ENCODE results near the gene CCDC148.

Gene CCDC148

DNA sequence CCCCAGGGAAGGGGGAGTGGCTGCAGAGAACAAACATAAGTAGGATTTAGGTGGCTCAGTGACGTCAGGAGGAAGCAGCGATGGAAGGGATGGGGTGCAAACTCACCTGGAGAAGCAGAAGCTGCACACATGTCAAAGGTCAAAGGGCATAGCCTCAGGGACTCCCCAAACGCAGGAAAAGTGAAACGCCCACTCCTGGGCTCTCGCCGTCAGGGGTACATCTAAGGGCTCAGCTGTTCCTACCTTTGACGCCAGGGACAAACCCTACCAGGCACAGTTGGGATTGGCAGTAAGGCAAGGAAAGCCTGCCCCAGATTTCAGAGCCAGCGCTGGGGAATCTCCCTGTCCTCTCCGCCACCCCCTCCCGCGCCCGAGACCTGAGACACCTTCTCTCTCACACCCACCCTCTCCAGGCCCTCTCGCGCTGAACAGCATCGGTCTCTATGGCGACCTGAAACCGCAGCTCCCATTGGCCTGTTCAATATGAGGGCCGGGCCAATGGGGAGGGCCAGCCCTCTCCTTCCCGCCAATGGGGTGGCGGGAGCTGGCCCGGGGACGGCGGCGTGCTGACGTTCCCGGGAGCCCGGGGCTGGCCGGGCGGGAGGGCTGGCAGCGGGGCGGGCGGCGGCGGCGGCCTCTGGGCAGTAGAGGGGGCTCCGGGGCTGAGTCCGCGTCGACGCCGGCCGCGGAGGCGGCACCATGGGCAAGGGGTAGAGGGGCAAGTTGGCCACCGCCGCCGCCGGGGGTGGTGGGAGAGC lies at the start of gene CCDC148, which contains the start of gene PKP4:
Gene CCDC148 (minus strand): TSS at position 445 of the 758 bp plus-strand sequence. CDS start 314 bp downstream, at position 131.
Gene PKP4 (plus strand): TSS at position 644 of the 758 bp plus-strand sequence. CDS start 76,233 bp downstream, outside the sequence.
- DNase-seq (ENCODE audit: low read depth, low spot score): peak; percentile 67
- CTCF ChIA-PET: interaction anchor here (0.7 to 3.3 kb wide), 12 partner anchors 12 to 432 kb away, joined by 3 to 20 read pairs (median 4); no protein-coding TSS in a partner anchor
- TF ChIP-seq CTCF (IDR thresholded peaks at IDR 0.05; ENCODE audit: insufficient read depth, low read length, missing control alignments): peak; percentile 4
- POLR2A ChIA-PET: interaction anchor here (0.9 kb wide), 1 partner anchor 9 kb away, joined by 3 read pairs; no protein-coding TSS in a partner anchor
- H3K4me3 ChIP-seq (ENCODE audit: low read depth, low read length): peak within 1 kb of the TSS; percentile 82

GRCh38 chr2:158505448-158505934 lies 48.9 kb upstream of the CCDC148 start:
- H3K4me3 ChIP-seq (ENCODE audit: low read depth, low read length): no peak overlapping the region
- ChIA-PET POLR2A (interaction anchor here (0.6 kb wide), 1 partner anchor 1203 kb away, joined by 3 read pairs; no protein-coding TSS in a partner anchor), CTCF (no interaction called here)
- no peak for TF ChIP-seq CTCF (IDR thresholded peaks at IDR 0.05; ENCODE audit: insufficient read depth, low read length, missing control alignments)
- DNase-seq (ENCODE audit: low read depth, low spot score): no peak

DNA sequence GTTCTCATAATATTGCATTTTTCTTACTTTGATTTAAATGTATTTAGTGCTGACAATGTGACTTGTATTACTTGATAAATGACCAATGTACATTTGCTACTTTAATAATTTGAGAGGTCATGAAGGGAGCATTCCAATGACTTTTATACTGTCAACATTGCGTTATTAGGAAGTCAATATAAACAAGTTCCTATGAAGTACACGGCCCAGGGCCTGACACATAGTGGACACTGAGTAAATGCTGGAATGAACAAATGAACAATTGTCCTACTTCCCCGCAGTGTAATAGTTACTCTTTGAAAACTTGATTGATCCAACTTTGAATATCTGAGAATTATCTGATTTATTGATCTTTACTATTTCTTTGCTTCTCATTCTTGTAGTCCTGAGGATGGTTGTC lies 47.5 kb upstream of the CCDC148 start:
- ChIA-PET POLR2A (interaction anchor here (0.6 kb wide), 1 partner anchor 8 kb away, joined by 3 read pairs; no protein-coding TSS in a partner anchor), CTCF (no interaction called here)
- H3K4me3 ChIP-seq (ENCODE audit: low read depth, low read length): no peak overlapping the region
- TF ChIP-seq CTCF (IDR thresholded peaks at IDR 0.05; ENCODE audit: insufficient read depth, low read length, missing control alignments): no peak
- no peak for DNase-seq (ENCODE audit: low read depth, low spot score)

DNA sequence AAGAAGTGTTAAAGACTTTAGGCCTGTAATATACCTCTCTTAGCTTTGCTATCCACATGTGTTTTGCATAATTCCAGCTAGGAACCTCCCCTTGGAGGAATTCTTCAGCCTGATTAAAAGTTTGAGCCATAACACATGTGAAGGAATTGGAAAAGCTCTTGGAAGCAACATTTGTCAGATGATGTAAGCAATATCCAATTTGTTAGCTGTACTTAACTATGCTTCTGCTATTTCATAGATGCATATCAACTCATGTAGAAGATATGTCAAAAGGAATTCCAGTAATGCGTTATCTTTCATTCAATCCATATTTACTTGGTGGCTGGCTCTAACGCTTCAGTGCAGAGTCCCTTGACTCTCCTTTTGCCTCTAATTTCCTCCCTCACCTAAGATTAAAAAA lies 46.4 kb upstream of the CCDC148 start:
- no peak for TF ChIP-seq CTCF (IDR thresholded peaks at IDR 0.05; ENCODE audit: insufficient read depth, low read length, missing control alignments)
- DNase-seq (ENCODE audit: low read depth, low spot score): peak; percentile 93
- H3K4me3 ChIP-seq (ENCODE audit: low read depth, low read length): no peak overlapping the region
- ChIA-PET CTCF (no interaction called here), POLR2A (interaction anchor here (1.0 kb wide), 1 partner anchor 45 kb away, joined by 3 read pairs; no protein-coding TSS in a partner anchor)

DNA sequence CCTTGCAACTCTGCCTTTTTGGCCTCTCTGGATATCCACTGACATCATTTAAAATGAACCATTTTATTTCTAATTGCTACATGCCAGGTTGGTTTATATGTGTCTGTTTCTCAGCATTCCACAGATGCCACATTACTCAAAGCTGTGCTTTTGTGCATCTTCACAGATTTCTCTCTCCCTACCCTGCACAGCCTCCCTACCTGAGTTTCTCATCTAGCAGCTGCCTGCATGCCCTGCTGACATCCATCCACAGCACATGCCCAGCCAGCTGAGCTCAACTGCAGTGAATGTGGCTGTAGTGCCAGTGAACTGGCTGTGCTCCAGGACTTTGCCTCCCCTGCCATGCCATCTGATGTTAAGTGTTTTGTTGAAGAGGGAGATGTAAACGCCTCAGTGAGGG lies 44.7 kb upstream of the CCDC148 start:
- CTCF ChIA-PET: interaction anchor here (1.2 to 1.5 kb wide), 2 partner anchors 12 to 128 kb away, joined by 3 to 4 read pairs; no protein-coding TSS in a partner anchor
- H3K4me3 ChIP-seq (ENCODE audit: low read depth, low read length): no peak overlapping the region
- POLR2A ChIA-PET: no interaction called here
- DNase-seq (ENCODE audit: low read depth, low spot score): no peak
- TF ChIP-seq CTCF (IDR thresholded peaks at IDR 0.05; ENCODE audit: insufficient read depth, low read length, missing control alignments): no peak

DNA sequence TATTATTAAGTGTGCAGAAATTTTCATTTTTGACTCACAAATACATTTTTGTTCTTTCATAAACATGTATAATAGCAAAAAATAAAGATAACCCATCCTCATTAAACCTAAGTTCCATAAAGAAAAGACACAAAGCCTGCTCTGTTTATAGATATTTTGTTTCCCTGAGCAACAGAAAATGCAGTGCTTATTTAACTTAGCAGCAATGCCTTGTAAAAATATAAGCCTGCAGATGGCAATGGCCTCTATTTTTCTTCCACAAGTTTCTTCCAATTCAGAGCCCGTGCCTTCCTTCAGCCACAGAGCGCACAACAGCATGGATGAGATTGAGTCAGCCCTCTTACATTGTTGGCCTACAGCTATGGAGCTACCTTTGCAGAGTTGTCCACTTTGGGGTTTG lies 43.8 kb upstream of the CCDC148 start:
- CTCF ChIA-PET: no interaction called here
- no peak for DNase-seq (ENCODE audit: low read depth, low spot score)
- POLR2A ChIA-PET: no interaction called here
- H3K4me3 ChIP-seq (ENCODE audit: low read depth, low read length): no peak overlapping the region
- no peak for TF ChIP-seq CTCF (IDR thresholded peaks at IDR 0.05; ENCODE audit: insufficient read depth, low read length, missing control alignments)
